ENCODE data around the gene NCOA5.

Gene NCOA5

DNA sequence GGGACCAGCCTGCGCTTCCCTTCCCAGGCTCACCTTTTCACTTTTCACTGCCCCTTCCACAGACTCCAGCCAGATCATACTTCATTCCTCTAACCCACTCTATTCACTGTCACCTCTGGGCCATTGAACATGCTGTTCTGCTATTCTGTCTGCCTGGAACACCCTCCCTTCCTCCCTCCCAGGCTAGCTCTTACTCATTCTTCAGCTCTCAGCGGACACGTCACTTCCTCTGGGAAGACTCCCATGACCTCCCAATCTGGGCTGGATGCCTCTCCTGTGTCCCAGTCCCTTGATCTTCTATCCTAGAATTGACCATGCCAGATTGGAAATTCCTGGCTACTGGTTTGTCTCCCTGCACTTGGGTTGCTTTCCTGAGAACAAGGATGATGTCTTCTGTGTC, 55.7 kb downstream of the NCOA5 start:
- no peaks in the 10 kb centered on the region for H3K36me3 ChIP-seq (ENCODE audit: control insufficient read depth in 2 of 2, insufficient read depth in 2 of 2, low read length in 2 of 2)
- no peak overlapping the region for H3K27ac ChIP-seq (ENCODE audit: low read depth in 2 of 2, low read length in 2 of 2)
- no peak overlapping the region for H3K4me3 ChIP-seq (ENCODE audit: low read length in 2 of 2)
- H3K27me3 ChIP-seq (ENCODE audit: control insufficient read depth in 2 of 2, insufficient read depth in 2 of 2, low read length in 2 of 2) = peaks cover 16 to 23% of the 10 kb centered on the region in 2 donors
- H3K4me1 ChIP-seq (ENCODE audit: control insufficient read depth in 2 of 2, insufficient read depth in 2 of 2, low read length in 2 of 2) = no peaks in the 10 kb centered on the region
- H3K9me3 ChIP-seq (ENCODE audit: control insufficient read depth in 2 of 2, low read length in 2 of 2) = no peaks in the 10 kb centered on the region
- H3K9ac ChIP-seq (ENCODE audit: low read depth in 1 of 2, low read length in 2 of 2) = no peak overlapping the region

DNA sequence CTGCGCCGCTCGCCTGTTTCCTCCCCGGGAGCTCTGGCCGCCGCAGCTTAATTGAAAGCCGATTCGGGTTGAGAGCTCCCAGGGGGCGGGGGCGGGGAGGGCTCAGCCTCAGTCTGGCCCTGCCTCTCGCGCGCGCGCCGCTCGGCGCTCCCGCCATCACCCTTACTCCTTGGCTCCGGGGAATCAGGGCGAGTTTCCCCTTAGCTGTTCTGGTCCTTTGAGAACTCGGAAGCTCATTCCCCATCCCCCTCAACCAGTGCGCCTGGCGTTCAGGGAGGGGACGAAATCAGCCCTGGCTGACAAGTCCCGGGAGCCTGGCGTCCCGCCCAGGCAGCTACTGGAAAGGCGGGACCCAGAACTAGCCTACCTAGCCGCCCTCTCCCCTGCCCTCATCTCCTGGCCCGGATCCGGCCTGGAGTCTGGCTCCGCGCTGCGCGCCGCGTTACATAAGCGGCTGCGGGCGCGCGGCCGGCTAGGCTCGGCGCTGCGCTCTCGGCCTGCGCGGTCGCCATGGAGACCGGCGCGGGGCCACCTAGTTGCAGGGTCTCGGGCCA, 58.0 kb downstream of the NCOA5 start:
- Histone ChIP-seq H3K27ac (ENCODE audit: low read depth in 2 of 2, low read length in 2 of 2) (no peak overlapping the region), H3K9ac (ENCODE audit: low read depth in 1 of 2, low read length in 2 of 2) (no peak overlapping the region), H3K4me1 (ENCODE audit: control insufficient read depth in 2 of 2, insufficient read depth in 2 of 2, low read length in 2 of 2) (no peaks in the 10 kb centered on the region), H3K9me3 (ENCODE audit: control insufficient read depth in 2 of 2, low read length in 2 of 2) (no peaks in the 10 kb centered on the region), H3K36me3 (ENCODE audit: control insufficient read depth in 2 of 2, insufficient read depth in 2 of 2, low read length in 2 of 2) (no peaks in the 10 kb centered on the region), H3K4me3 (ENCODE audit: low read length in 2 of 2) (no peak overlapping the region), H3K27me3 (ENCODE audit: control insufficient read depth in 2 of 2, insufficient read depth in 2 of 2, low read length in 2 of 2) (peaks cover 21 to 29% of the 10 kb centered on the region in 2 donors)

DNA sequence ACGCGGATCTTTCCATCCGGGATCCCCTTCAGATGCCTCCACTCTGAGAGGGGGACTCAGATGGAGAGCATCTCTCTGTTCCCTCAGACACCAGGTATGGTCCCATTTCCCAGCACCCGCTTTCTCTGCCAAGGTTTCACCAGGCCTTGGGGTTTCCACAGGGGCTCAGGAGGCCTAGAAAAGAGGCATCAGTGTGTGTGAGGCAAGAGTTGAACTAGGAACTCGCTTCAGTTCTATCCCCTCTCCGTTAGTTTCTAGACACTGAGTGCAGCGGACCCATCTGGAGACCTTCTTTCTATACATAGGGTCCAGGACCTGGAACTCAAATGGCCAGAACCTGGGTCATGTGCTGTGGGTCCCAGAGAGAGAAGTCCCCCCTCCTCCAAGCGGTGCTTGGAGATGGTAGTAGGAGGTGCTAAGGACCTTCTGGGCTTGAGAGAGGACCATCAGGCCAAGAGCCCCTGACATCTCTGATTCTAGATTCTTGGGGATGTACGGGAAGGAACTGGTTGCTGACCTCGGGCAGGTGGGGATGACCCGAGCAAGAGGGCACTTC, 58.7 kb downstream of the NCOA5 start:
- Histone ChIP-seq H3K36me3 (ENCODE audit: control insufficient read depth in 2 of 2, insufficient read depth in 2 of 2, low read length in 2 of 2) (no peaks in the 10 kb centered on the region), H3K4me3 (ENCODE audit: low read length in 2 of 2) (no peak overlapping the region), H3K27me3 (ENCODE audit: control insufficient read depth in 2 of 2, insufficient read depth in 2 of 2, low read length in 2 of 2) (peaks cover 21 to 31% of the 10 kb centered on the region in 2 donors)

DNA sequence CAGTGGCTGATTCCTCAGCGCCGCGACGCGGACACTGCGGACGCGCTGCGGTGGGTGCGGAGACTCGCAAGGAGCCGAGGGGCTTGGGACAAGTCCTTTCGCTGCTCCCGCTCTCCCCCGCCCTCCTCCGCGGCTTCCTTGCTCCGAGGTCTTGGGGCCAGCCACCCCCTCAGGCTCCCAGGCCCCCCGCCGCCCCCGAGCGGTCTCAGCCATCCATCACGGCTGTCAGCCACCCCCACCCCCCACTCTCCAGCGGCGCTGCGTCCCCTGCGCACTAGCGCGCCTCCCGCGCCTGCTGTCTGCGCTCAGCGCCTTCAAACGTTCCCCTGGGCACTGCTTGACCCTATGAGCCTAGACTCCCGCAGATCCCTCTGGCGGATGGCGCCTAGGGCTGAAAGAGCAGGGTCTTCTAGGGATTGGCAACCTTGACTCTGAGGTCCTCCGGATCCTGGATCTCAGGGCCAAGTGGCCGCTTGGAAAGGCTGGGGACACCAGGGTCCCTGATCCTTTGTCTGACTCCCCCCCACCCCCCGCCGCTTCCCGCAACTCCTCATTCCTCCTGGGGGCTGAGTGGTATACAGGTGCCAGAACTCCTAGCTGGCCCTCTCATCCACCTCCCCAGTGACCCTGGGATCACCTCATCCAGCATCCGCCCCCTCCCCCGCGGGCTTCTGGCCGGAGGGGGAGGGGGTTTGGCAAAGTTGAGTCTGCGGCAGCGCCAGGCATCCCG, 59.3 kb downstream of the NCOA5 start:
- no peak overlapping the region for H3K27ac ChIP-seq (ENCODE audit: low read depth in 2 of 2, low read length in 2 of 2)
- H3K4me3 ChIP-seq (ENCODE audit: low read length in 2 of 2) = no peak overlapping the region
- H3K4me1 ChIP-seq (ENCODE audit: control insufficient read depth in 2 of 2, insufficient read depth in 2 of 2, low read length in 2 of 2) = no peaks in the 10 kb centered on the region
- no peaks in the 10 kb centered on the region for H3K9me3 ChIP-seq (ENCODE audit: control insufficient read depth in 2 of 2, low read length in 2 of 2)
- H3K9ac ChIP-seq (ENCODE audit: low read depth in 1 of 2, low read length in 2 of 2) = no peak overlapping the region
- H3K27me3 ChIP-seq (ENCODE audit: control insufficient read depth in 2 of 2, insufficient read depth in 2 of 2, low read length in 2 of 2) = peaks cover 21 to 31% of the 10 kb centered on the region in 2 donors
- no peaks in the 10 kb centered on the region for H3K36me3 ChIP-seq (ENCODE audit: control insufficient read depth in 2 of 2, insufficient read depth in 2 of 2, low read length in 2 of 2)

More for the DNA sequence above, 58.7 kb downstream of the NCOA5 start:
- H3K27ac ChIP-seq (ENCODE audit: low read depth in 2 of 2, low read length in 2 of 2) = no peak overlapping the region
- no peaks in the 10 kb centered on the region for H3K9me3 ChIP-seq (ENCODE audit: control insufficient read depth in 2 of 2, low read length in 2 of 2)
- H3K9ac ChIP-seq (ENCODE audit: low read depth in 1 of 2, low read length in 2 of 2) = no peak overlapping the region
- no peaks in the 10 kb centered on the region for H3K4me1 ChIP-seq (ENCODE audit: control insufficient read depth in 2 of 2, insufficient read depth in 2 of 2, low read length in 2 of 2)

DNA sequence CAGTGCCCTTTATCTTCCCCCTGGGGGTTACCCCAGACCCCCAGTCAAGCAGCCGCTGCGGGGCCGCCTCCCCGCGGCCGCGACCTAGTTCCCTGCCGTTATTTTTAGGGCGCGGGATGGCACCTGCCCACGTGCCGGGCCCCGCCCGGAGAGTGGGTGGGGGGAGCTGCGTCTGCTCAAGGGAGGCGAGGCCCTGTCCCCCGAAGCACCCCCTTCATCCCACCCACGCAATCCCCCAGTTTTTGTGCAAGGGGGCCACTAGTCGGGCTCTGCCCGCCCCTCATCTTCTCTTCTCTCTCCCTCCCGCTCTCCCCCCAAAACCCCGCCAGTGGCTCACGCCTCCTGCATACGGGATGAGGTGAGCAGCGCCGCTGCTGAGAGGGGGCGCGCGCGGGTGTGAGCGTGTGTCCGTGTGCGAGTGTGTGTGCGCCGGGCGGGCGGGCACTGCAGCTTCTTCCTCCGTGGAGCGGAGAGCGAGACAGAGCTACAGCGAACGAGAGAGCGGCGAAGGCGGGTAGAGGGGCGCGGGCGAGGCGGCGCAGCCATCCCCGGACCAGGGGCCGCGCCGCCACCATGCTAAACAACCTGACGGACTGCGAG, 60.9 kb downstream of the NCOA5 start, which contains the start of gene SLC12A5:
TSS of gene SLC12A5 (plus strand) at position 444 of the 600 bp plus-strand sequence. CDS start at position 574, 130 bp downstream.
- Histone ChIP-seq H3K27ac (ENCODE audit: low read depth in 2 of 2, low read length in 2 of 2) (no peak within 1 kb of the TSS), H3K9ac (ENCODE audit: low read depth in 1 of 2, low read length in 2 of 2) (no peak within 1 kb of the TSS), H3K36me3 (ENCODE audit: control insufficient read depth in 2 of 2, insufficient read depth in 2 of 2, low read length in 2 of 2) (no peaks in the 10 kb centered on the region), H3K27me3 (ENCODE audit: control insufficient read depth in 2 of 2, insufficient read depth in 2 of 2, low read length in 2 of 2) (peaks cover 26 to 27% of the 10 kb centered on the region in 2 donors), H3K4me3 (ENCODE audit: low read length in 2 of 2) (no peak within 1 kb of the TSS), H3K4me1 (ENCODE audit: control insufficient read depth in 2 of 2, insufficient read depth in 2 of 2, low read length in 2 of 2) (no peaks in the 10 kb centered on the region), H3K9me3 (ENCODE audit: control insufficient read depth in 2 of 2, low read length in 2 of 2) (no peaks in the 10 kb centered on the region)

DNA sequence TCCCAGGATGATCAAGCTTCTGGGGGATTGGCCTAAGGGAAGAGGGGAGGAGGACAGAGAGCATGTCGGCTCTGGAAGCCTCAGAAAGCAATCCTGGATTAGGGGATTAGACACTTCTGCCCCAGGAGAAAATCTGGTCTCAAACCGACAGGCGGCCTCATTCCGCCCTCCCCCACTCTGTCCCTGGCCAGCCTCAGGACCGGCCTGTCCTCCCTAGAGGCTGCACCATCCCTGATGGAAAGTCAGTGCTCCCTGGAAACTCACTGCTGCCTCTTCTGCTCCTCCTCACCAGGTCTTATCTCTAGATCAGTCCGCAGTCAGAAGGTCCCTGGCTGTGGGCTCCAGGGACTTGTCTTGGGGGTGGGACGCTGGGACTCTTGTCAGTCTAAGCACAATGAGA, 61.7 kb downstream of the NCOA5 start:
- Histone ChIP-seq H3K9me3 (ENCODE audit: control insufficient read depth in 2 of 2, low read length in 2 of 2) (no peaks in the 10 kb centered on the region), H3K27me3 (ENCODE audit: control insufficient read depth in 2 of 2, insufficient read depth in 2 of 2, low read length in 2 of 2) (peaks cover 26 to 33% of the 10 kb centered on the region in 2 donors)

DNA sequence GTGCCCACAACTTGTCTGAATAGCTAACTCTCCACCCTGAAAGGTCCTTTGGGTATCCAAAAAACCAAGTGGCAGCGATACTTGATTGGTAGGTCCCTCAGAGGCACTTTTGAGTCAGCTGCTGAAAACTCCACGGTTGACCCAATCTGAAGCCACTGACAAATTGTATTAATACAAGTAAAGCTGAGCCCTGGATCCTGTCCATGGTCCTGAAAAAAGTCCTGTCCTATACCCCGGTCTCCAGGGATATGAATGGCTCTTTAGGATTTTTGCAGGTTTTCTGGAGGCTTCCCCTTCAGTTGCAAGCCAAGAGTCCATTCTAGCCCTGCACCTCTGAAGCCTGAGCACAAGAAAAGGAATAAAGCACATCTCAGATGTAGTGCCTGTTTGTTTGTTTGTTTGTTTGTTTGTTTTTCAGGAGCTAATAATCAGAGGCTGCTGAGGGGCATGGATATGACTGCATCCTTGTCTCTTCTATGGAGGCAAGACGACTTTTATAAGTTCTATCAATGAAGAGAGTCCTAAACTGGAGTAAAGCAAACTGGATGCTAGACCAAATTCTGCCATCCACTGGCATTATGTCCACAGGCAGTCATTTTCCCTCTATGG, 62.4 kb downstream of the NCOA5 start:
- H3K9me3 ChIP-seq (ENCODE audit: control insufficient read depth in 2 of 2, low read length in 2 of 2) = no peaks in the 10 kb centered on the region
- no peak overlapping the region for H3K4me3 ChIP-seq (ENCODE audit: low read length in 2 of 2)
- H3K9ac ChIP-seq (ENCODE audit: low read depth in 1 of 2, low read length in 2 of 2) = no peak overlapping the region
- peaks cover 26 to 33% of the 10 kb centered on the region in 2 donors for H3K27me3 ChIP-seq (ENCODE audit: control insufficient read depth in 2 of 2, insufficient read depth in 2 of 2, low read length in 2 of 2)
- H3K4me1 ChIP-seq (ENCODE audit: control insufficient read depth in 2 of 2, insufficient read depth in 2 of 2, low read length in 2 of 2) = peaks cover 3 to 4% of the 10 kb centered on the region in 2 donors
- H3K36me3 ChIP-seq (ENCODE audit: control insufficient read depth in 2 of 2, insufficient read depth in 2 of 2, low read length in 2 of 2) = no peaks in the 10 kb centered on the region
- H3K27ac ChIP-seq (ENCODE audit: low read depth in 2 of 2, low read length in 2 of 2) = no peak overlapping the region

More for the DNA sequence above, 61.7 kb downstream of the NCOA5 start:
- H3K4me1 ChIP-seq (ENCODE audit: control insufficient read depth in 2 of 2, insufficient read depth in 2 of 2, low read length in 2 of 2) = no peaks in the 10 kb centered on the region
- no peak overlapping the region for H3K9ac ChIP-seq (ENCODE audit: low read depth in 1 of 2, low read length in 2 of 2)
- no peak overlapping the region for H3K27ac ChIP-seq (ENCODE audit: low read depth in 2 of 2, low read length in 2 of 2)
- no peaks in the 10 kb centered on the region for H3K36me3 ChIP-seq (ENCODE audit: control insufficient read depth in 2 of 2, insufficient read depth in 2 of 2, low read length in 2 of 2)
- H3K4me3 ChIP-seq (ENCODE audit: low read length in 2 of 2) = no peak overlapping the region

DNA sequence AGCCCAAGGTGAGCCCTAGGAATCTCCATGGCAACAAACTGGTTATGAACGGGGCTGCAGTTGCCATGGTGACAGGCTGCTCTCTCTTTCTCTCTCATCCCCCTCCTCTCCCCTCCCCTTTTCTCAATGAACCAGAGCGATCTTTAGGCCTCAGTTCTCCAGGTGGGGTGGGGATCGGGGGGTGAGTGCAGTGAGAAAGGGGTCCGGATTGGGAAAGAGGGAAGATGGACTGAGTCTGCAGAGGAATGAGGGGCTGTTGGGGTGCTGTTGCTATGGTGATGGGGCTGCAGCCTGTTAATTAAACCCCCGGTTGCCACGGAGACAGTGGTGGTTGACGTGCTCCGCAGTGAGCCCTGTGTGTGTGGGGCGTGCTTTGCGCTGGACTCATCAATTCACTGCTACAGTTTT, 64.4 kb downstream of the NCOA5 start:
- Histone ChIP-seq H3K4me1 (ENCODE audit: control insufficient read depth in 2 of 2, insufficient read depth in 2 of 2, low read length in 2 of 2) (peaks cover 4 to 5% of the 10 kb centered on the region in 2 donors), H3K27me3 (ENCODE audit: control insufficient read depth in 2 of 2, insufficient read depth in 2 of 2, low read length in 2 of 2) (peaks cover 21 to 27% of the 10 kb centered on the region in 2 donors), H3K27ac (ENCODE audit: low read depth in 2 of 2, low read length in 2 of 2) (no peak overlapping the region), H3K4me3 (ENCODE audit: low read length in 2 of 2) (no peak overlapping the region), H3K9ac (ENCODE audit: low read depth in 1 of 2, low read length in 2 of 2) (no peak overlapping the region), H3K9me3 (ENCODE audit: control insufficient read depth in 2 of 2, low read length in 2 of 2) (no peaks in the 10 kb centered on the region), H3K36me3 (ENCODE audit: control insufficient read depth in 2 of 2, insufficient read depth in 2 of 2, low read length in 2 of 2) (no peaks in the 10 kb centered on the region)

DNA sequence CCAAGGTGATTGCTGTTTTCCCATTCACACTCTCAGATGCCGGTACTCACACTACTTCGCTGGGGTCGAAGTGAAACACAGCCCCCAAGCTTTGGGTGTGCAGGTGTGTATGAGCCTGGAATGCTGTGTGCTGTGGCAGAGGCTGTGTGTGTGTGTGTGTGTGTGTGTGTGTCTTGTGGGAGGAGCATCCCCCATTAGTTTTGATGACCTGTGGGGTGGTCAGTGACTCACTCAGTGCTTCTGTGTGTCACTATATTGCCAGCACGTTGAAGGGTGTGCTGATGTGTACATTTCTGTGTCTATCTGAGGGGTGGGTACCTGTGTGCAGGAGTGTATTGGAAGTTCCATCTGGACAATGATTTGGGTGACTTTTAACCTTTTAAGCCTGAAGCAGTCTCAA, 65.8 kb downstream of the NCOA5 start:
- Histone ChIP-seq H3K9me3 (ENCODE audit: control insufficient read depth in 2 of 2, low read length in 2 of 2) (no peaks in the 10 kb centered on the region), H3K9ac (ENCODE audit: low read depth in 1 of 2, low read length in 2 of 2) (no peak overlapping the region), H3K27me3 (ENCODE audit: control insufficient read depth in 2 of 2, insufficient read depth in 2 of 2, low read length in 2 of 2) (peaks cover 23 to 27% of the 10 kb centered on the region in 2 donors), H3K27ac (ENCODE audit: low read depth in 2 of 2, low read length in 2 of 2) (no peak overlapping the region), H3K4me3 (ENCODE audit: low read length in 2 of 2) (no peak overlapping the region), H3K36me3 (ENCODE audit: control insufficient read depth in 2 of 2, insufficient read depth in 2 of 2, low read length in 2 of 2) (no peaks in the 10 kb centered on the region), H3K4me1 (ENCODE audit: control insufficient read depth in 2 of 2, insufficient read depth in 2 of 2, low read length in 2 of 2) (peaks cover 4 to 5% of the 10 kb centered on the region in 2 donors)

DNA sequence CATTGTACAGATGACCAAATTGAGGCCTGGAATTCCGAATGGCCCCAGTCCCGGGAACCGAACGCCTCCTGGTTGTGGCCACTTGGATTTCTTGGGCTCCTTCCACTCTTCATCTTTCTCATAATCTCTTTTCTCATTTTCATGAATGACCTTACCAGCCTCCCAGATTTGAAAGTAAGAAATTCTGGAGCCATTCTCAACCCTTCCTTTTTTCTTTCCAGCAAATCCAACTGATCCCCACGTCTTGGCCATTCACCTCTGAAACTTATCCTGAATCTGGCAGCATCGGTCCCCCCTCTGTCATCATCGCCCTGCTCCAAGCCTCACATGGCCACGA, 66.6 kb downstream of the NCOA5 start:
- no peaks in the 10 kb centered on the region for H3K9me3 ChIP-seq (ENCODE audit: control insufficient read depth in 2 of 2, low read length in 2 of 2)
- no peak overlapping the region for H3K4me3 ChIP-seq (ENCODE audit: low read length in 2 of 2)
- no peak overlapping the region for H3K27ac ChIP-seq (ENCODE audit: low read depth in 2 of 2, low read length in 2 of 2)
- H3K4me1 ChIP-seq (ENCODE audit: control insufficient read depth in 2 of 2, insufficient read depth in 2 of 2, low read length in 2 of 2) = peaks cover 4 to 5% of the 10 kb centered on the region in 2 donors
- H3K36me3 ChIP-seq (ENCODE audit: control insufficient read depth in 2 of 2, insufficient read depth in 2 of 2, low read length in 2 of 2) = no peaks in the 10 kb centered on the region
- H3K27me3 ChIP-seq (ENCODE audit: control insufficient read depth in 2 of 2, insufficient read depth in 2 of 2, low read length in 2 of 2) = peaks cover 23 to 31% of the 10 kb centered on the region in 2 donors
- no peak overlapping the region for H3K9ac ChIP-seq (ENCODE audit: low read depth in 1 of 2, low read length in 2 of 2)

All from mucosa of rectum (tissue), 2 donors.